ENCODE results near the gene KLHL18. TPM values are rescaled to one million over a fixed set of nuclear protein-coding genes. Genes with fewer than 3 reads are reported as not detected.
"Not testable (repeated sequence)": the region's sequence is repeated elsewhere in the genome, so short reads cannot be mapped to it uniquely, and the experiment has no call there.

KLHL18 gene
- polyA plus RNA-seq, 1 experiment: 25.5 TPM

- no peak for DNase-seq (ENCODE audit: low read depth)
- no peak for TF ChIP-seq CTCF (IDR thresholded peaks at IDR 0.05; ENCODE audit: insufficient read depth, low read depth, low read length)
- Histone ChIP-seq H3K4me3 (ENCODE audit: low read depth, low read length) (no peak overlapping the region), H3K27me3 (ENCODE audit: control insufficient read depth, insufficient read depth, low read length) (no peaks in the 10 kb centered on the region), H3K36me3 (ENCODE audit: control insufficient read depth, insufficient read depth, low read length) (peaks cover 7% of the 10 kb centered on the region)
- POLR2A ChIA-PET: no interaction called here
- CTCF ChIA-PET: interaction anchor here (1.8 kb wide), 1 partner anchor 14 kb away, joined by 3 read pairs; no protein-coding TSS in a partner anchor
Measured at GRCh38 chr3:47348411-47349154, 65.8 kb downstream of the KLHL18 start.

GRCh38 chr3:47355010-47355409 is 72.3 kb downstream of the KLHL18 start:
- Histone ChIP-seq H3K4me3 (ENCODE audit: low read depth, low read length) (no peak overlapping the region), H3K36me3 (ENCODE audit: control insufficient read depth, insufficient read depth, low read length) (no peaks in the 10 kb centered on the region), H3K27me3 (ENCODE audit: control insufficient read depth, insufficient read depth, low read length) (no peaks in the 10 kb centered on the region)
- DNase-seq (ENCODE audit: low read depth): no peak
- ChIA-PET CTCF (no interaction called here), POLR2A (no interaction called here)
- TF ChIP-seq CTCF (IDR thresholded peaks at IDR 0.05; ENCODE audit: insufficient read depth, low read depth, low read length): no peak

- Histone ChIP-seq H3K4me3 (ENCODE audit: low read depth, low read length) (no peak overlapping the region), H3K36me3 (ENCODE audit: control insufficient read depth, insufficient read depth, low read length) (no peaks in the 10 kb centered on the region), H3K27me3 (ENCODE audit: control insufficient read depth, insufficient read depth, low read length) (no peaks in the 10 kb centered on the region)
- no peak for TF ChIP-seq CTCF (IDR thresholded peaks at IDR 0.05; ENCODE audit: insufficient read depth, low read depth, low read length)
- POLR2A ChIA-PET: no interaction called here
- CTCF ChIA-PET: no interaction called here
- no peak for DNase-seq (ENCODE audit: low read depth)
Measured at GRCh38 chr3:47356201-47356600, 73.5 kb downstream of the KLHL18 start.

- no peak for DNase-seq (ENCODE audit: low read depth)
Measured at GRCh38 chr3:47359323-47359722, 76.6 kb downstream of the KLHL18 start.

GRCh38 chr3:47360110-47360517 is 77.4 kb downstream of the KLHL18 start:
- H3K36me3 ChIP-seq (ENCODE audit: control insufficient read depth, insufficient read depth, low read length); H3K27me3 ChIP-seq (ENCODE audit: control insufficient read depth, insufficient read depth, low read length); CTCF ChIA-PET; POLR2A ChIA-PET; H3K4me3 ChIP-seq (ENCODE audit: low read depth, low read length); DNase-seq (ENCODE audit: low read depth): not testable (repeated sequence)

More at GRCh38 chr3:47359323-47359722, 76.6 kb downstream of the KLHL18 start:
- ChIA-PET POLR2A (no interaction called here), CTCF (interaction anchor here (0.7 kb wide), 1 partner anchor 11 kb away, joined by 3 read pairs; no protein-coding TSS in a partner anchor)
- no peak overlapping the region for H3K4me3 ChIP-seq (ENCODE audit: low read depth, low read length)
- H3K27me3 ChIP-seq (ENCODE audit: control insufficient read depth, insufficient read depth, low read length): no peaks in the 10 kb centered on the region
- TF ChIP-seq CTCF (IDR thresholded peaks at IDR 0.05; ENCODE audit: insufficient read depth, low read depth, low read length): no peak
- H3K36me3 ChIP-seq (ENCODE audit: control insufficient read depth, insufficient read depth, low read length): no peaks in the 10 kb centered on the region

- ChIA-PET POLR2A (no interaction called here), CTCF (interaction anchor here (0.8 to 1.4 kb wide), 2 partner anchors 14 to 453 kb away, joined by 3 read pairs; no protein-coding TSS in a partner anchor)
- Histone ChIP-seq H3K36me3 (ENCODE audit: control insufficient read depth, insufficient read depth, low read length) (no peaks in the 10 kb centered on the region), H3K4me3 (ENCODE audit: low read depth, low read length) (no peak overlapping the region), H3K27me3 (ENCODE audit: control insufficient read depth, insufficient read depth, low read length) (no peaks in the 10 kb centered on the region)
- TF ChIP-seq CTCF (IDR thresholded peaks at IDR 0.05; ENCODE audit: insufficient read depth, low read depth, low read length): no peak
- no peak for DNase-seq (ENCODE audit: low read depth)
Measured at GRCh38 chr3:47362701-47363100, 80.0 kb downstream of the KLHL18 start.

Data from BJ (cell line).